ENCODE measurements around the gene MRGPRX4.

GRCh38 chr11:18168372-18168771, 4.3 kb upstream of the MRGPRX4 start:
- TF ChIP-seq CTCF (IDR thresholded peaks at IDR 0.05; ENCODE audit: insufficient read depth, low read length, poor library complexity, severe bottlenecking) (no peak), EZH2phosphoT487 (conservative IDR thresholded peaks at IDR 0.05; ENCODE audit: low read length) (no peak)
